HepG2 (cell line): ENCODE results near the gene MORN1. TPM values are rescaled to one million over a fixed set of nuclear protein-coding genes. Genes with fewer than 3 reads are reported as not detected.

Experiments
- ATAC-seq: fragments of 200-7000 bp; cut with Tn5 transposase; 3 replicates; pipeline ENCODE4 v1.9.1; 2020; ENCODE audit warnings: mild to moderate bottlenecking, moderate library complexity
- BruUV-seq: library from RNA; stranded (reverse); fragments of 400-500 nt; replicated peaks from 2 replicates; lab custom pipeline; 2021; lab: Mats Ljungman, UMichigan
- CTCF ChIA-PET: fragments of 300-600 bp; formaldehyde crosslinking; extraction: SDS; loops from one replicate; lab custom pipeline; 2021; ENCODE audit warnings: low total read pairs, inconsistent platforms, low intra/inter-chr PET ratio; lab: Yijun Ruan, JAX
- POLR2A ChIA-PET: fragments of 350-600 bp; sonication (Branson Sonifier 250); formaldehyde crosslinking; loops from one replicate; lab custom pipeline; 2020; ENCODE audit warnings: antibody characterized with exemption, inconsistent platforms; lab: Yijun Ruan, JAX
- DNase-seq: peaks from one replicate; pipeline ENCODE4 v3.0.0-alpha.2; 2015; ENCODE audit warnings: low spot score
- FAIRE-seq: peaks from 3 replicates; lab custom pipeline; 2011; peaks lifted over from hg19 to GRCh38; lab: Jason Lieb, UNC
- H2AFZ ChIP-seq: one replicate; pipeline ENCODE4 v1.6.1; 2011; ENCODE audit warnings: low read length, inconsistent platforms
- H3K27ac ChIP-seq: fragments of 300-600 bp; 3 replicates; pipeline ENCODE4 v1.8.0; 2011; ENCODE audit warnings: mixed run types, mild to moderate bottlenecking, mixed read lengths, low read length, inconsistent platforms; ENCODE audit not compliant: insufficient read depth; ENCODE audit errors: extremely low read length
- H3K27me3 ChIP-seq, 2 experiments: fragments of 200-600 bp in 1 of 2; 2 replicates in 1 of 2; 3 replicates in 1 of 2; pipeline versions ENCODE4 v1.6.0 to v1.8.0; 2011; ENCODE audit warnings: low read length in 2 of 2, mild to moderate bottlenecking in 2 of 2, moderate library complexity in 2 of 2, inconsistent platforms in 1 of 2; ENCODE audit not compliant: insufficient read depth in 2 of 2, control insufficient read depth in 1 of 2
- H3K36me3 ChIP-seq, 2 experiments: fragments of 200-600 bp in 1 of 2; replicated peaks in 1 of 2; 2 replicates in 1 of 2; 3 replicates in 1 of 2; pipeline versions ENCODE4 v1.5.1 to v1.8.0; 2011; ENCODE audit warnings: low read length in 2 of 2, inconsistent platforms in 1 of 2; ENCODE audit not compliant: insufficient read depth in 2 of 2, control insufficient read depth in 1 of 2
- H3K4me1 ChIP-seq: 2 replicates; pipeline ENCODE4 v1.5.1; 2012; ENCODE audit warnings: low read length, inconsistent platforms; ENCODE audit not compliant: insufficient read depth
- H3K4me2 ChIP-seq: 2 replicates; pipeline ENCODE4 v1.6.0; 2011; ENCODE audit warnings: low read depth, low read length, inconsistent platforms
- H3K4me3 ChIP-seq, 3 experiments: fragments of 200-600 bp in 1 of 3; sonication (generic), shearing (Covaris generic) in 1 of 3; replicated peaks in 1 of 3; 2 replicates each; pipeline ENCODE4 v1.5.1; 2011 to 2016; ENCODE audit warnings: low read length in 3 of 3, inconsistent platforms in 2 of 3, low read depth in 2 of 3, mild to moderate bottlenecking in 2 of 3, control low read depth in 1 of 3, mixed read lengths in 1 of 3; ENCODE audit not compliant: insufficient read depth in 1 of 3
- H3K79me2 ChIP-seq: one replicate; pipeline ENCODE4 v1.6.1; 2011; ENCODE audit warnings: low read length, inconsistent platforms; ENCODE audit not compliant: insufficient read depth
- H3K9ac ChIP-seq: 2 replicates; pipeline ENCODE4 v1.6.0; 2011; ENCODE audit warnings: mild to moderate bottlenecking, low read depth, low read length, inconsistent platforms; ENCODE audit not compliant: insufficient read depth
- H3K9me3 ChIP-seq: 2 replicates; pipeline ENCODE4 v1.5.1; 2012; ENCODE audit warnings: mild to moderate bottlenecking, low read length
- H4K20me1 ChIP-seq: 2 replicates; pipeline ENCODE4 v1.6.0; 2011; ENCODE audit warnings: inconsistent platforms, mild to moderate bottlenecking, low read length, moderate library complexity; ENCODE audit not compliant: insufficient read depth
- ATF3 ChIP-seq: sonication (generic); formaldehyde crosslinking; IDR thresholded peaks from 2 replicates; pipeline ENCODE4 v1.4.0; 2020; ENCODE audit warnings: missing genetic modification reagents
- EZH2 ChIP-seq: conservative IDR thresholded peaks from 2 replicates; pipeline ENCODE4 v1.6.1; 2012; ENCODE audit warnings: mild to moderate bottlenecking, low read depth, low read length, moderate library complexity
- GPN1 ChIP-seq: sonication (generic); formaldehyde crosslinking; IDR thresholded peaks from 2 replicates; pipeline ENCODE4 v1.5.1; 2020; ENCODE audit warnings: missing genetic modification reagents, borderline replicate concordance
- KDM2A ChIP-seq: sonication (generic); formaldehyde crosslinking; IDR thresholded peaks from 2 replicates; pipeline ENCODE4 v1.4.0; 2020; ENCODE audit warnings: low read depth, missing genetic modification reagents, borderline replicate concordance
- MIER2 ChIP-seq: IDR thresholded peaks from 2 replicates; pipeline ENCODE4 v1.6.1; 2016; ENCODE audit warnings: missing biosample characterization, missing genetic modification reagents
- MLLT10 ChIP-seq: sonication (generic); formaldehyde crosslinking; IDR thresholded peaks from 2 replicates; pipeline ENCODE4 v1.4.0; 2020; ENCODE audit warnings: missing genetic modification reagents
- MXD1 ChIP-seq: sonication (generic); formaldehyde crosslinking; IDR thresholded peaks from 2 replicates; pipeline ENCODE4 v1.4.0; 2020; ENCODE audit warnings: mild to moderate bottlenecking, missing genetic modification reagents
- NCOR1 ChIP-seq: fragments of 200-600 bp; sonication (generic); IDR thresholded peaks from 2 replicates; pipeline ENCODE4 v1.7.0; 2017; ENCODE audit warnings: antibody characterized with exemption, low read length, borderline replicate concordance
- SATB2 ChIP-seq: sonication (generic); formaldehyde crosslinking; IDR thresholded peaks from 2 replicates; pipeline ENCODE4 v1.5.0; 2020; ENCODE audit warnings: missing genetic modification reagents
- SYNCRIP ChIP-seq: fragments of 200-400 bp; formaldehyde crosslinking; IDR thresholded peaks from 2 replicates; pipeline ENCODE4 v1.6.1; 2018; ENCODE audit warnings: mild to moderate bottlenecking, low read depth, low read length; ENCODE audit not compliant: insufficient read depth
- TP53 ChIP-seq: sonication (generic); formaldehyde crosslinking; conservative IDR thresholded peaks from 2 replicates; pipeline ENCODE4 v1.4.0; 2020; ENCODE audit warnings: missing genetic modification reagents
- ZBTB44 ChIP-seq: sonication (generic); formaldehyde crosslinking; IDR thresholded peaks from 2 replicates; pipeline ENCODE4 v1.4.0; 2020; ENCODE audit warnings: missing genetic modification reagents
- ZFP41 ChIP-seq: sonication (generic); formaldehyde crosslinking; IDR thresholded peaks from 2 replicates; pipeline ENCODE4 v1.4.0; 2020; ENCODE audit warnings: mild to moderate bottlenecking, missing genetic modification reagents, borderline replicate concordance
- ZNF264 ChIP-seq: sonication (generic); formaldehyde crosslinking; IDR thresholded peaks from 2 replicates; pipeline ENCODE4 v1.4.0; 2020; ENCODE audit warnings: missing genetic modification reagents
- ZNF777 ChIP-seq: sonication (generic); formaldehyde crosslinking; IDR thresholded peaks from 2 replicates; pipeline ENCODE4 v1.4.0; 2020; ENCODE audit warnings: missing genetic modification reagents
- ZZZ3 ChIP-seq: sonication (generic); formaldehyde crosslinking; IDR thresholded peaks from 2 replicates; pipeline ENCODE4 v1.4.0; 2020; ENCODE audit warnings: missing genetic modification reagents, mild to moderate bottlenecking, borderline replicate concordance
- WGBS: methylation state at CpG from one replicate; pipeline ENCODE4 v1.1.6; 2017; ENCODE audit warnings: low lambda C conversion rate; 5-methylcytosine and 5-hydroxymethylcytosine counted together
- in situ Hi-C: cut with HindIII; loops from 2 replicates; pipeline ENCODE4 v1.10.0; 2017; ENCODE audit warnings: low pct_unique_long_range_greater_than_20kb; ENCODE audit not compliant: extremely low pct_ligation_motif_present
- intact Hi-C: fragments of 100-400 bp; cut with micrococcal nuclease; formaldehyde crosslinking; loops from one replicate; pipeline ENCODE4 v1.10.0; 2022; ENCODE audit not compliant: unreplicated experiment
- polyA plus RNA-seq, 8 experiments: library from polyadenylated mRNA; depleted of rRNA in 3 of 8; stranded (reverse) in 7 of 8; unstranded in 1 of 8; fragments of >200 nt; fragmentation: Illumina TruSeq in 4 of 8; extraction: Trizol in 4 of 8; gene quantifications; 2 replicates each; pipeline versions ENCODE4 v1.2.1 to v1.2.3, GENCODE V29; 2011 to 2016; ENCODE audit warnings: low read depth in 4 of 8, missing spikeins in 1 of 8, mixed read lengths in 1 of 8; ENCODE audit not compliant: insufficient read depth in 1 of 8
- total RNA-seq, 5 experiments: library from RNA; depleted of rRNA; stranded (reverse); fragments of >200 nt; fragmentation: Illumina TruSeq; extraction: Trizol; gene quantifications; 2 replicates each; pipeline ENCODE4 v1.2.3, GENCODE V29; 2016; ENCODE audit warnings: low read depth in 1 of 5
- TF ChIP-seq, protein P1 (sequence below): sonication (generic); formaldehyde crosslinking; IDR thresholded peaks from 2 replicates; pipeline ENCODE4 v1.5.0; 2020; ENCODE audit warnings: missing genetic modification reagents

The MORN1 gene
- total and polyA plus RNA-seq, 2 of the 13 experiments (the other 11 are each of a cell fraction or from before 2014, with no cell fraction given) = 3.1 to 6.5 TPM

GRCh38 chr1:2377751-2378440 lies 13.5 kb downstream of the MORN1 start (continued):
- no peak for TF ChIP-seq ZBTB44
- TF ChIP-seq ATF3 (CRISPR knock-in tag) = no peak
- TF ChIP-seq, protein P1, sequence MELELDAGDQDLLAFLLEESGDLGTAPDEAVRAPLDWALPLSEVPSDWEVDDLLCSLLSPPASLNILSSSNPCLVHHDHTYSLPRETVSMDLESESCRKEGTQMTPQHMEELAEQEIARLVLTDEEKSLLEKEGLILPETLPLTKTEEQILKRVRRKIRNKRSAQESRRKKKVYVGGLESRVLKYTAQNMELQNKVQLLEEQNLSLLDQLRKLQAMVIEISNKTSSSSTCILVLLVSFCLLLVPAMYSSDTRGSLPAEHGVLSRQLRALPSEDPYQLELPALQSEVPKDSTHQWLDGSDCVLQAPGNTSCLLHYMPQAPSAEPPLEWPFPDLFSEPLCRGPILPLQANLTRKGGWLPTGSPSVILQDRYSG (CRISPR knock-in tag) = no peak
- TF ChIP-seq ZNF777 (CRISPR knock-in tag) = no peak
- TF ChIP-seq, all 625 proteins: peak for 2

GRCh38 chr1:2376931-2377672 lies 14.3 kb downstream of the MORN1 start:
- no peaks in the 10 kb centered on the region for H3K36me3 ChIP-seq
- in situ Hi-C loops = no loop called here
- no peaks in the 10 kb centered on the region for H3K27me3 ChIP-seq
- H3K9me3 ChIP-seq = no peaks in the 10 kb centered on the region
- ChIA-PET CTCF (no interaction called here), POLR2A (no interaction called here)
- no peak overlapping the region for H3K9ac ChIP-seq
- ATAC-seq (no peak), DNase-seq (no peak), FAIRE-seq (no peak)
- no peak overlapping the region for H3K4me2 ChIP-seq
- H4K20me1 ChIP-seq = no peaks in the 10 kb centered on the region
- no peaks in the 10 kb centered on the region for H3K79me2 ChIP-seq
- no peak overlapping the region for H3K4me3 ChIP-seq
- intact Hi-C loops = no loop called here
- no TSS peak for BruUV-seq
- WGBS = 80% methylated on average over 21 of the region's 25 CpGs
- H2AFZ ChIP-seq = no peak overlapping the region
- H3K4me1 ChIP-seq = peaks cover 5% of the 10 kb centered on the region; the same call in 1 of the 2 replicates
- H3K27ac ChIP-seq = no peak overlapping the region
- TF ChIP-seq MLLT10 (CRISPR knock-in tag) (no peak), ZFP41 (CRISPR knock-in tag) (no peak), GPN1 (CRISPR knock-in tag) (no peak), SATB2 (CRISPR knock-in tag) (no peak), NCOR1 (no peak), TP53 (CRISPR knock-in tag) (no peak), KDM2A (CRISPR knock-in tag) (no peak), EZH2 (no peak), SYNCRIP (no peak), MXD1 (CRISPR knock-in tag) (no peak), MIER2 (no peak), ZZZ3 (CRISPR knock-in tag) (no peak), ZNF264 (CRISPR knock-in tag) (no peak)
